Left colon (tissue), 2 donors: ENCODE results near the gene ZNF778. TPM values are rescaled to one million over a fixed set of nuclear protein-coding genes. Genes with fewer than 3 reads are reported as not detected.
"Not testable (repeated sequence)": the region's sequence is repeated elsewhere in the genome, so short reads cannot be mapped to it uniquely, and the experiment has no call there.

Experiments
- ATAC-seq: fragments of 200-7000 bp; cut with Tn5 transposase; one replicate; pipeline ENCODE4 v1.9.1; 2020; ENCODE audit warnings: mild to moderate bottlenecking, moderate library complexity
- DNase-seq, 2 donors: peaks; one replicate each; pipeline ENCODE4 v3.0.0-alpha.2; 2020
- intact Hi-C, 2 donors: fragments of 100-400 bp; cut with DNase I in 1 of 2; cut with micrococcal nuclease in 1 of 2; formaldehyde crosslinking; loops; one replicate each; pipeline versions ENCODE4 v1.11.2 to v1.14.0; 2022; cut with DNase I, micrococcal nuclease
- total RNA-seq, 2 donors: library from RNA; stranded (reverse); fragmentation: NEBNext Ultra II Directional; extraction: Animal tissue kit (Norgen Biotek cat#: 25700); gene quantifications; one replicate each; pipeline ENCODE4 v1.2.1, GENCODE V29; 2021
- donor health status: DM: no; HTN: no; CAD: no.
- donor health status: DM: yes; HTN: yes; CAD: no.

Gene ZNF778
- total RNA-seq, 2 donors from 2014 or later, result 4.4 to 7.0 TPM

DNA sequence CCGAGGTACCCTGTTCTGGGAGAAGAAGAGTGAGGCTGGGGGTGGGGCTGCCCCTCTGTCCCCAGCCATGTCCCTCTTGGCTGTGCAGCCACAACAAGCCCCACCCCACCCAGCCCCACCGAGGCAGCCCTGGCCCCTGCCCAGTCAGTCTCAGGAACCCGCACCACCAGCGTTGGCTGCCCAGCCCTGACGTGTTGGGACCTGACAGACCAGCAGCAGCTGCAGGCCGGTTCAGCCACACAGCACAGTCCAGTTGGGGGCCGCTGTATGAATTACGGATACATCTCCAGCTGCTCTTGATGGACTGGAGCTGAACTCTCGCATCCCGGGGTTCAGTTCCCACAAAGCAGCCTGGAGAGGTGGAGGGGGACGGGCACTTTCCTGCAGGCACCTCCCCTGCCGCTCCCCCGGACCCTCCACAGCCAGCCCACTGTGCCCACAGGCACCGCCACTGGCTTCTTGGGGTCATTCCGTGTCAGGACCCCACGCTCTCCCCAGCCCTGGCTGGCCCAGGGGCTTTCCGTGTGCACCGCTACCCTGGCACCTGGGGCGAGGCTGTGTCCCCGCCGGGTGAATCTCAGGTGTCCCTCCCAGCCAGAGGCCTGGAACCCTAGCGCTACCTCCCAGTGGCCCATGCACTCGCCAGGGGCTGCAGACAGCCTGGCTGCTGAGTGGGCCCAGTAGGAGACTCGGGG lies 38.9 kb upstream of the ZNF778 start:
- intact Hi-C loops, result no loop called here

DNA sequence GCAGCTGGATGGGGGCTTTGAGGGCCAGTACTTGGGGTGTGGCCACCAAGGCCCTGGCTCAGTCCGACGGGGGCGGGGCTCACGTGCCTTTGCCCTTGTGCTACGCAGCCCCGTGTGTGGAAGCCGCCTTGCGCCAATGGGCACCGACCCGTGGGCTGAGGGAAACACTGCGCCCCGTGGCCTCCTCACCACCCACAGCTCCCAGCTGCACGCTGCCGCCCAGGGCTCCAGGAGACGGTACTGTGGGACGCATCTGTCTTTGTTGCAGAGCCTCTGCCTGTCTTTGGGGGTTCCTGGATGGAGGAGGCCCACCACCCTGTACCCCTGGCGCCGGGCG lies 38.4 kb upstream of the ZNF778 start:
- ATAC-seq (no peak), DNase-seq (no peak)
- intact Hi-C loops, result no loop called here

More for the DNA sequence above, 38.9 kb upstream of the ZNF778 start:
- ATAC-seq, result no peak
- no peak for DNase-seq

GRCh38 chr16:89179656-89180315 lies 37.7 kb upstream of the ZNF778 start:
- DNase-seq, result no peak
- no peak for ATAC-seq
- intact Hi-C loops, result no loop called here

GRCh38 chr16:89183463-89183862 lies 34.0 kb upstream of the ZNF778 start:
- ATAC-seq (peak; percentile 20), DNase-seq (no peak)
- intact Hi-C loops, result no loop called here

GRCh38 chr16:89183975-89184676 lies 33.4 kb upstream of the ZNF778 start:
- DNase-seq, result no peak
- intact Hi-C loops, result no loop called here
- ATAC-seq, result no peak

DNA sequence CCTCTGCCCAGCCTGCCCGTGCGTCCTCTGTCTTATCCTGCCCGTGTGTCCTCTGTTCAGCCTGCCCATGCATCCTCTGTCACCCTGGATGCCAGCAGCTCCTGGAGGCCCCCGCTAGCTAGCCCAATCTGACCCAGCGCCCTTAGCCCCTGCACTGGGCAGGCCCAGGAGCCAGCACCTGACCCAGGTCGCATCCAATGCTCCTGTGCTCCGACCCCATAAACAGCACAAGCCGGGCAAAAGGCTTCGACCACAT lies 32.9 kb upstream of the ZNF778 start:
- DNase-seq (no peak), ATAC-seq (peak; percentile 11)
- intact Hi-C loops, result no loop called here

- intact Hi-C loops, result no loop called here
- ATAC-seq (peak; percentile 12), DNase-seq (no peak)
These were observed 32.3 kb upstream of the ZNF778 start for GRCh38 chr16:89184933-89185794.

DNA sequence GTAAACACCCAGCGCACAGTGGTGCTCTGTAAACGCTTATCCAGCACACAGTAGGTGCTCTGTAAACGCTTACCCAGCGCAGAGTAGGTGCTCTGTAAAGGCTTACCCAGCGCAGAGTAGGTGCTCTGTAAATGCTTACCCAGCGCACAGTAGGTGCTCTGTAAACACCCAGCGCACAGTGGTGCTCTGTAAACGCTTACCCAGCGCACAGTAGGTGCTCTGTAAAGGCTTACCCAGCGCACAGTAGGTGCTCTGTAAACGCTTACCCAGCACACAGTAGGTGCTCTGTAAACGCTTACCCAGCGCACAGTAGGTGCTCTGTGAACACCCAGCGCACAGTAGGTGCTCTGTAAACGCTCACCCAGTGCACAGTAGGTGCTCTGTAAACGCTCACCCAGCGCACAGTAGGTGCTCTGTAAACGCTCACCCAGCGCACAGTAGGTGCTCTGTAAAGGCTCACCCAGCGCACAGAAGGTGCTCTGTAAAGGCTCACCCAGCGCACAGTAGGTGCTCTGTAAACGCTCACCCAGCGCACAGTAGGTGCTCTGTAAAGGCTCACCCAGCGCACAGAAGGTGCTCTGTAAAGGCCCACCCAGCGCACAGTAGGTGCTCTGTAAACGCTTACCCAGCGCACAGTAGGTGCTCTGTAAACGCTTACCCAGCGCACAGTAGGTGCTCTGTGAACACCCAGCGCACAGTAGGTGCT lies 31.5 kb upstream of the ZNF778 start:
- ATAC-seq, DNase-seq, intact Hi-C loops: not testable (repeated sequence)

GRCh38 chr16:89186593-89187031 lies 30.9 kb upstream of the ZNF778 start:
- DNase-seq, intact Hi-C loops, ATAC-seq: not testable (repeated sequence)

DNA sequence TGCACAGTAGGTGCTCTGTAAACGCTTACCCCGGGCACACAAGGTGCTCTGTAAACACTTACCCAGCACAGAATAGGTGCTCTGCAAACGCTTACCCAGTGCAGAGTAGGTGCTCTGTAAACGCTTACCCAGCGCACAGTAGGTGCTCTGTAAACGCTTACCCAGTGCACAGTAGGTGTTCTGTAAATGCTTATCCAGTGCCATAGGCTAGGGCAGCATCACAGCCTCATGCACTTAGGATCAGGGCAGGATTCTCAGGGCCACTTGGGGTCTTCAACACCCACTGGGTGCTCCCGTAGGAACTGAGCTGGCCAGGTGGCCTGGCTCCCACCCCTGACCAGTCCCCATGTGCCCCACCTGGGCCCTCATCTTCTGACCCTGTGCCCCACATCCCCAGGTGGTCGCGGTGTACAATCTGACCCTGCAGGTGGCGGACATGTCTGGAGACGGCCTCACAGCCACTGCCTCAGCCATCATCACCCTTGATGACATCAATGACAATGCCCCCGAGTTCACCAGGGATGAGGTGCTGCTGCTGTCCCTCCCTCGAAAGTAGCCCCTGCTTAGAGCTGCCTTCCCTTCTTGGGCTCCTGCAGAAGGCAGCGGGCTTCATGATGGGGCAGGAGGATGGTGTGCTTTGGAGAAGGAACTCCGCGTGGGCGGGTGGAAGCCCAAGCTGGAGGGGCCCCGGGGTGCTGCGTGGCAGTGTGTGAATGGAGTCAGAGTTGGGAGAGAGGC lies 30.3 kb upstream of the ZNF778 start:
- ATAC-seq, result peak; percentile 23
- no peak for DNase-seq
- intact Hi-C loops, result no loop called here

GRCh38 chr16:89187770-89188392 lies 29.6 kb upstream of the ZNF778 start:
- DNase-seq (no peak), ATAC-seq (no peak)

GRCh38 chr16:89188471-89189357 lies 28.8 kb upstream of the ZNF778 start:
- ATAC-seq, intact Hi-C loops, DNase-seq: not testable (repeated sequence)

More at GRCh38 chr16:89187770-89188392, 29.6 kb upstream of the ZNF778 start:
- intact Hi-C loops, result no loop called here

- DNase-seq (no peak), ATAC-seq (no peak)
- intact Hi-C loops, result no loop called here
These were observed 28.0 kb upstream of the ZNF778 start for GRCh38 chr16:89189358-89190025.

GRCh38 chr16:89190150-89190958 lies 27.1 kb upstream of the ZNF778 start:
- DNase-seq (no peak), ATAC-seq (no peak)
- intact Hi-C loops, result no loop called here
